ENCODE data around the gene VWCE. TPM values are rescaled to one million over a fixed set of nuclear protein-coding genes. Genes with fewer than 3 reads are reported as not detected.

Gene VWCE
- polyA plus RNA-seq, 1 donor (not counting 4 experiments of a cell fraction or from before 2014, with no cell fraction given), result 0.30 TPM

DNA sequence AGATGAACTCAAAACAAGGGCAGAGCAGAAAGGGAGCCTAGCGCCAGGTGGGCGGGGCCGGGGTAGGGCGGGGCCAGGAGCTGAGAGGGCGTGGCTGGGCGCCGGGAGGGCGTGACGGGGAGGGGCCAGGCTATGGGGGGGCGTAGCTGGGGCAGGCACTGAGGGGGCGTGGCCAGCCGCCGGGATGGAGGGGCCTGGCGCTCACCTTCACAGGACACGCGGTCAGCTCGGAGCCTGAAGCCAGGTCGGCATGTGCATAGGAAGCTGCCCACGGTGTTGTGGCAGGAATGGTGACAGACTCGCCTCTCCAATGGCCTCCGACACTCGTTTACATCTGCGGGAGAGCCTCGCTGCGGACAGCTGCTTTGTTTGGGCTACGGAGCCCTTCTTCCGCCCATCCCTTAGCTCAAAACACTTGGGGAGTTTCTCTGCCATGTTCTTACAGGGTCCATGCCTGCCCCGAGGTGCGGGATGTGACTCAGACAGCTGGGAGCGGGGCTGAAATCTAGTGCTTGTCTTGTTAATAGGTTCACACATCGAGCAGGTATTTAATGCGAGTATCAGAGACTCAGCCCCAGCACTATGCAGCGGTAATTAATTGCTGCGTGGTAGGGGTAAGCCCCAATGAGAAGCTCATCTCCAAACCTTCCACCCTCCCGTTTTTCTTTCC is 13.4 kb downstream of the VWCE start:
- no peaks in the 10 kb centered on the region for H4K20me1 ChIP-seq (ENCODE audit: control insufficient read depth, extremely low read depth, insufficient read depth, low read length)
- H3K27me3 ChIP-seq (ENCODE audit: control insufficient read depth, extremely low read depth, insufficient read depth, low read length), result no peaks in the 10 kb centered on the region
- H3K9ac ChIP-seq (ENCODE audit: control insufficient read depth, extremely low read depth, insufficient read depth, low read length), result peak overlapping the region; percentile 68
- no peaks in the 10 kb centered on the region for H3K9me3 ChIP-seq (ENCODE audit: control insufficient read depth, low read depth, low read length)
- peak; percentile 76 for DNase-seq (ENCODE audit: low read depth, low spot score)
- peak overlapping the region; percentile 88 for H3K4me2 ChIP-seq (ENCODE audit: control insufficient read depth, extremely low read depth, insufficient read depth, low read depth, low read length)
- H3K36me3 ChIP-seq (ENCODE audit: control insufficient read depth in 2 of 2, extremely low read depth in 1 of 2, insufficient read depth in 2 of 2, low read length in 2 of 2), result no peaks in the 10 kb centered on the region
- H3K27ac ChIP-seq (ENCODE audit: control insufficient read depth, insufficient read depth, low read length), result peak overlapping the region; percentile 75
- dilution Hi-C loops (cut with MboI; ENCODE audit: extremely low pct_ligation_motif_present, low sequenced_read_pairs), result no loop called here
- peak overlapping the region; percentile 6 to 62 (median 15) for H3K4me3 ChIP-seq (ENCODE audit: control insufficient read depth in 2 of 3, extremely low read depth in 1 of 3, insufficient read depth in 2 of 3, low read depth in 1 of 3, low read length in 3 of 3)
- H3K9me1 ChIP-seq (ENCODE audit: control insufficient read depth, extremely low read depth, insufficient read depth, low read length), result no peaks in the 10 kb centered on the region
- peak overlapping the region; percentile 97 for H2AFZ ChIP-seq (ENCODE audit: control insufficient read depth, low read length)
- H3K79me2 ChIP-seq (ENCODE audit: control insufficient read depth, insufficient read depth, low read length), result no peaks in the 10 kb centered on the region
- TF ChIP-seq, protein P1, sequence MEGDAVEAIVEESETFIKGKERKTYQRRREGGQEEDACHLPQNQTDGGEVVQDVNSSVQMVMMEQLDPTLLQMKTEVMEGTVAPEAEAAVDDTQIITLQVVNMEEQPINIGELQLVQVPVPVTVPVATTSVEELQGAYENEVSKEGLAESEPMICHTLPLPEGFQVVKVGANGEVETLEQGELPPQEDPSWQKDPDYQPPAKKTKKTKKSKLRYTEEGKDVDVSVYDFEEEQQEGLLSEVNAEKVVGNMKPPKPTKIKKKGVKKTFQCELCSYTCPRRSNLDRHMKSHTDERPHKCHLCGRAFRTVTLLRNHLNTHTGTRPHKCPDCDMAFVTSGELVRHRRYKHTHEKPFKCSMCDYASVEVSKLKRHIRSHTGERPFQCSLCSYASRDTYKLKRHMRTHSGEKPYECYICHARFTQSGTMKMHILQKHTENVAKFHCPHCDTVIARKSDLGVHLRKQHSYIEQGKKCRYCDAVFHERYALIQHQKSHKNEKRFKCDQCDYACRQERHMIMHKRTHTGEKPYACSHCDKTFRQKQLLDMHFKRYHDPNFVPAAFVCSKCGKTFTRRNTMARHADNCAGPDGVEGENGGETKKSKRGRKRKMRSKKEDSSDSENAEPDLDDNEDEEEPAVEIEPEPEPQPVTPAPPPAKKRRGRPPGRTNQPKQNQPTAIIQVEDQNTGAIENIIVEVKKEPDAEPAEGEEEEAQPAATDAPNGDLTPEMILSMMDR (optimal IDR thresholded peaks at IDR 0.05 in 1 of 3, IDR thresholded peaks at IDR 0.05 in 1 of 3, conservative IDR thresholded peaks at IDR 0.05 in 1 of 3; ENCODE audit: extremely low read depth in 1 of 3, insufficient read depth in 2 of 3, low read length in 3 of 3), result no peak
- TF ChIP-seq EZH2 (IDR thresholded peaks at IDR 0.05; ENCODE audit: low read length), result no peak
- H3K4me1 ChIP-seq (ENCODE audit: control insufficient read depth, extremely low read depth, insufficient read depth, low read length), result peaks cover 37% of the 10 kb centered on the region
- FAIRE-seq, result peak; percentile 23

DNA sequence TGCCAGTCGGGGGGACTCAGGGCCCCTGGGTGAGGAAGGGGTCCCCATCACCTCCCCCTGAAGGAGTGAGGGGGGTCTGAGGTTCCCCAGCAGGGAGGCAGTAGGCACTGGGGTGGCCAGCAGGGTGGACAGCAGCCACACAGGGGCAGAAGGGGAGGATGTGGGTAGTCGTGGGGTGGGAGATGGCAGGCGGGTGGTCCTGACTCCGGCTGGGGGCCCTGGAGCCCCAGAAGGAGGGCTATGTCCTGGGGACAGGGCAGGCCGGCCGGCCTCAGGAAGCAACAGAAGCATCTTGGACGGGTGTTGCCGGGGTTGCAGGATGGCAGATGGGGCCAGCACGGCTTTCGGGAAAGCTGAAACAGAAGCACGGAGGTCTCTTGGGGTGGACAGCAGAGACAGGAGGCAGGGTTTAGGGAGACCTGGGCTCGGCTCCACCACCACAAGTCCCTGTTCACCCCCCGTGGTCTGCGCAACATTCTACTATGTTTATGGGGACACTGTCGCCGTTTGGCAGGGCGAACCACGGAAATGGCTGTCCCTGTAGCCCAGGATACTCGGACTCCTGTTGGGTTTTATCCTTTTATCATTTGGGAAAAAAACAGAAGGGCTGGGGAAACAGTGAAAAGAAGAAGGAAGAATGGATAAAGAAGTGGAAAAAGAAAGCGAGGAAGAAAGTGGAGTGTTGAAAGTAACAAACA is 14.1 kb downstream of the VWCE start:
- Histone ChIP-seq H2AFZ (ENCODE audit: control insufficient read depth, low read length) (no peak overlapping the region), H4K20me1 (ENCODE audit: control insufficient read depth, extremely low read depth, insufficient read depth, low read length) (no peaks in the 10 kb centered on the region), H3K27ac (ENCODE audit: control insufficient read depth, insufficient read depth, low read length) (no peak overlapping the region), H3K9me3 (ENCODE audit: control insufficient read depth, low read depth, low read length) (no peaks in the 10 kb centered on the region), H3K4me2 (ENCODE audit: control insufficient read depth, extremely low read depth, insufficient read depth, low read depth, low read length) (peak overlapping the region; percentile 88), H3K27me3 (ENCODE audit: control insufficient read depth, extremely low read depth, insufficient read depth, low read length) (no peaks in the 10 kb centered on the region), H3K36me3 (ENCODE audit: control insufficient read depth in 2 of 2, extremely low read depth in 1 of 2, insufficient read depth in 2 of 2, low read length in 2 of 2) (no peaks in the 10 kb centered on the region), H3K9ac (ENCODE audit: control insufficient read depth, extremely low read depth, insufficient read depth, low read length) (peak overlapping the region; percentile 68), H3K4me1 (ENCODE audit: control insufficient read depth, extremely low read depth, insufficient read depth, low read length) (peaks cover 37% of the 10 kb centered on the region), H3K4me3 (ENCODE audit: control insufficient read depth in 2 of 3, extremely low read depth in 1 of 3, insufficient read depth in 2 of 3, low read depth in 1 of 3, low read length in 3 of 3) (peak overlapping the region in 2 of 3 experiments; percentile 1 to 59), H3K79me2 (ENCODE audit: control insufficient read depth, insufficient read depth, low read length) (no peaks in the 10 kb centered on the region), H3K9me1 (ENCODE audit: control insufficient read depth, extremely low read depth, insufficient read depth, low read length) (no peaks in the 10 kb centered on the region)
- TF ChIP-seq, protein P1 (optimal IDR thresholded peaks at IDR 0.05 in 1 of 3, IDR thresholded peaks at IDR 0.05 in 1 of 3, conservative IDR thresholded peaks at IDR 0.05 in 1 of 3; ENCODE audit: extremely low read depth in 1 of 3, insufficient read depth in 2 of 3, low read length in 3 of 3), result no peak
- no peak for TF ChIP-seq EZH2 (IDR thresholded peaks at IDR 0.05; ENCODE audit: low read length)
- FAIRE-seq, result no peak
- no peak for DNase-seq (ENCODE audit: low read depth, low spot score)
- dilution Hi-C loops (cut with MboI; ENCODE audit: extremely low pct_ligation_motif_present, low sequenced_read_pairs), result no loop called here

Measured in keratinocyte (primary cell).